HT-29 (cell line): ENCODE results near the gene TRMT2A. TPM values are rescaled to one million over a fixed set of nuclear protein-coding genes. Genes with fewer than 3 reads are reported as not detected.

Experiments
- DNase-seq: peaks from one replicate; pipeline ENCODE4 v3.0.0-alpha.2; 2015; ENCODE audit warnings: low spot score
- total RNA-seq: library from RNA; depleted of rRNA; stranded (reverse); fragments of >200 nt; shearing (Covaris generic); gene quantifications from 2 replicates; pipeline ENCODE4 v1.2.3, GENCODE V29; 2014

TRMT2A gene
- total RNA-seq, 1 experiment from 2014 or later: 278 TPM

- DNase-seq: no peak
Observed at GRCh38 chr22:20107951-20108756, 8.9 kb downstream of the TRMT2A start.

GRCh38 chr22:20107471-20107901 is 9.5 kb downstream of the TRMT2A start:
- no peak for DNase-seq

- no peak for DNase-seq
Observed at GRCh38 chr22:20106849-20107237, 10.2 kb downstream of the TRMT2A start.

- no peak for DNase-seq
Observed at GRCh38 chr22:20106205-20106848, 10.7 kb downstream of the TRMT2A start.

GRCh38 chr22:20105456-20106204 is 11.4 kb downstream of the TRMT2A start:
- DNase-seq: no peak

- DNase-seq: no peak
Observed at GRCh38 chr22:20102203-20102780, 14.7 kb downstream of the TRMT2A start.

GRCh38 chr22:20101638-20102037 is 15.4 kb downstream of the TRMT2A start:
- DNase-seq: no peak

- DNase-seq: no peak
Observed at GRCh38 chr22:20099099-20099711, 17.8 kb downstream of the TRMT2A start.

- DNase-seq: no peak
Observed at GRCh38 chr22:20096574-20097420, 20.2 kb downstream of the TRMT2A start.

GRCh38 chr22:20095521-20095920 is 21.5 kb downstream of the TRMT2A start:
- no peak for DNase-seq

GRCh38 chr22:20094197-20094807 is 22.7 kb downstream of the TRMT2A start:
- DNase-seq: no peak

- no peak for DNase-seq
Observed at GRCh38 chr22:20093418-20094196, 23.4 kb downstream of the TRMT2A start.

GRCh38 chr22:20092477-20092854 is 24.6 kb downstream of the TRMT2A start:
- no peak for DNase-seq

GRCh38 chr22:20091690-20092476 is 25.1 kb downstream of the TRMT2A start:
- no peak for DNase-seq

GRCh38 chr22:20090730-20091240 is 26.2 kb downstream of the TRMT2A start:
- no peak for DNase-seq

- no peak for DNase-seq
Observed at GRCh38 chr22:20089977-20090729, 26.9 kb downstream of the TRMT2A start.

- DNase-seq: no peak
Observed at GRCh38 chr22:20089226-20089976, 27.6 kb downstream of the TRMT2A start.
